NCI-H2196 (cell line): ENCODE measurements around the gene RPS19BP1.
"Not testable (repeated sequence)": the region's sequence is repeated elsewhere in the genome, so short reads cannot be mapped to it uniquely, and the experiment has no call there.

ENCODE experiments used
- DNase-seq: peaks from one replicate; lab custom pipeline; 2025; ENCODE audit not compliant: unreplicated experiment; lab: John Stamatoyannopoulos, UW

RPS19BP1 gene

DNA sequence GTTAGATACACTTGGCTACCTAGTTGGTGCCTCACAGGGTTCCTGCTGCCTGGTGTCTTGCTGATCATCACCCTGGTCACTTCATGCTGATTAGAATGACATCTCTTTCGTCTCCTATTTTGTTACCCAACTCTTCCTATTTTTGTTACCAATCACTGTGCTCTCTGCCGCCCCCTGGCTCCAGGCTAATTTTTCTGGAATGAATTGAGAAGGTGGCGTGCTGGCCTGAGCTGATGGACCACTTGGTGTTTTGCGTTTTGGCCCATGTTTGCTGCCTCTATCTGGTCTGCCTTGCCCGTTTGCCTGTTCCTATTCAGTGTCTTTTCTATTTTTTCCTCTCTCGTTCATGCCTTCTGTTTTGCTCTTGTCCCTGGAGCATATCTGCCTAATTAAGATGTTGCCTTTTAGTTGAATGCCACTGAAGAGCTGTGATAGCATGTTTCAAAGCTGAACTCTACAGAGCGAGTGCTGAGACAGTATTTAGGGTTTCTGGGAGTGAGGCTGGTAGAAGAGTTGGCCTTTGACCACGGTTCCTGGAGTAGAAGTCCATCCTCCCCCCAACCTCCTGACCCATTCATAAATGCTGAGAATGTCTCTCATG lies 18.1 kb downstream of the RPS19BP1 start:
- peak; percentile 27 for DNase-seq

- DNase-seq: no peak
Measured at GRCh38 chr22:39513791-39514190, 18.8 kb downstream of the RPS19BP1 start.

DNA sequence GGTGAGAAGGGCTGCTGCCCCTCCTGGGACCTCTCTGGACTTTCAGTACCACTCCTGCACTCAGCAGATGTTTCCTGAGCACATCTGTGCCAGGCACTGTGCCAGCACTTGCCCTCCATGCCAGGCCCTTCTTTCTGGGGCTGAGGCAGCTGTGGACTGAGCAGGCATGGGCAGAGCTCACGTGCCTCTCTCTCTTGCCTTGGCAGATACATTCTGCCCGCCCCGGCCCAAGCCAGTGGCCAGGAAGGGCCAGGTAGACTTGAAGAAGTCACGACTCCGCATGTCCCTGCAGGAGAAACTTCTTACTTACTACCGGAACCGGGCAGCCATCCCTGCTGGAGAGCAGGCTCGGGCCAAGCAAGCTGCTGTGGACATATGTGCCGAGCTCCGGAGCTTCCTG lies 20.5 kb downstream of the RPS19BP1 start:
- no peak for DNase-seq

- DNase-seq: no peak
Measured at GRCh38 chr22:39511226-39511625, 21.3 kb downstream of the RPS19BP1 start.

DNA sequence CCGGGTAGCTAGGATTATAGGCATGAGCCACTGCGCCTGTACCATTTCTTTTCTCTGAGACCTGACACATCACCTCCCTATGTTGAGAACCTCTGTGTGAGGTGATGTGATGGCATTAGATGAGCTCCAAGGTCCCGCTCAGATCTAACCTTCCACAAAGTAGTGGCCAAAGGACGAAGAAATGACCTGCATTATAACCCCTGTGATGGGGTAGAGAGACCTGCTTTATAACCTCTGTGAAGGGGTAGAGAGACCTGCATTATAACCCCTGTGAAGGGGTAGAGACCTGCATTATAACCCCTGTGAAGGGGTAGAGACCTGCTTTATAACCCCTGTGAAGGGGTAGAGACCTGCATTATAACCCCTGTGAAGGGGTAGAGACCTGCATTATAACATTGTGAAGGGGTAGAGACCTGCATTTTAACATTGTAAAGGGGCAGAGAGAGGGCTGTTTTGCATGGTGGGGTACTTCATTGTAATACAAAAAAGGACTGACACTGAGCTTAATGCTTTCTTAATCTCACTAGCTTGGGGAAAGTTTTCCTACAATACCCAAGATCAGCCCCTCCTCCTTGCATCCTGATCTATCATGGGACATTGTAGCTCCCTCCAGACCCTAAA lies 21.9 kb downstream of the RPS19BP1 start:
- no peak for DNase-seq

DNA sequence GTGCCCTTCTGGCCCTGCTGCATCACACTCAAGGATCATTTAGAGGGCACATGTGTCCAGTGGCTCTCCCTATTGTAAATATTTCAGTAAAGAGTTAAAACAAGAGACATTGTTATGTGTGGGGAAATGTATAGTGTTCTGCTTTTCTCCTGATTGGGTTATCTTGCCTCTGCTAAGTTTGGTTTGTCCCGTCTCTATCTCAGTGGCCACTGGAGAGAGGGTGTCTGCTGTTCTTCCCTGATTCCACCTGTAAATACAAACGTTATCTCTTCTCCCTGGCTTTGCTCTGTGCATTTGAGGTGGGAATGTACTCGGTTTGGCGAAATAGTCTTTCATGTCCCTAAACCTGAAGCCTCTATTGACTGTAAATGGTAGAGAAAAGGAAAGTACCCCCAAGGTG lies 24.2 kb downstream of the RPS19BP1 start:
- no peak for DNase-seq

DNA sequence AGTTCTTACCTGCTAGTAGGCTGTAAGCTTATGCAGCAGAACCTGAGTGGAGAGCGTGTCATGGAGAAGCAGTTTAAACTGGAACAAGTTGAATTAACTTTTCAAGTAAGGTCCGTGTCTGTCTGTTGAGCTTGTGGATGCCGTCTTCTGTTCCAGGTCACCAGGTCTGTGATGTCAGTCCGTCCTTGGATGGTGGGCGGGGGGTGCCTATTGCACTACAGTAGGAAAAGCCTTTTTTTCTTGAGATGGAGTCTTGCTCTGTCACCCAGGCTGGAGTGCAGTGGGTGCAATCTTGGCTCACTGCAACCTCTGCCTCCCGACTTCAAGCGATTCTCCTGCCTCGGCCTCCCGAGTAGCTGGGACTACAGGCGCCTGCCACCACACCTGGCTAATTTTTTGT lies 25.5 kb downstream of the RPS19BP1 start:
- DNase-seq: not testable (repeated sequence)

GRCh38 chr22:39504071-39504470 lies 28.5 kb downstream of the RPS19BP1 start:
- DNase-seq: no peak

DNA sequence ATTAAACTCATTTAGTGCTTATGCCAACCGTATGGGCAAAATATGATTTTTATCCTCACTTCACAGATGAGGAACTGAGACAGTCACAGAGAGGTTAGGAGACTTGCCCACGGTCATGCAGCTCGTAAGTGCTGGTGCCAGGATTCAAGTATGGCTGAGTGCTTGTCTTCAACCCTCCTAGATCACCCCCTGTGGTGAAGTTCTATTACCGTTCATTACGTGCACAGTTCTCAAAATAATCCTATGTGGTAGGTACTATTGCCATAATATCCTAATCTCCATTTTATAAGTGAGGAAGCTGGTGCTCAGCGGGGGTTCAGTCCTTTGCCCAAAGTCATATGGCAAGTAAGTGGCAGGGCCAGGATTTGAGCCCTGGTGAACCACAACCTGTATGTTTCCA lies 28.9 kb downstream of the RPS19BP1 start:
- no peak for DNase-seq

DNA sequence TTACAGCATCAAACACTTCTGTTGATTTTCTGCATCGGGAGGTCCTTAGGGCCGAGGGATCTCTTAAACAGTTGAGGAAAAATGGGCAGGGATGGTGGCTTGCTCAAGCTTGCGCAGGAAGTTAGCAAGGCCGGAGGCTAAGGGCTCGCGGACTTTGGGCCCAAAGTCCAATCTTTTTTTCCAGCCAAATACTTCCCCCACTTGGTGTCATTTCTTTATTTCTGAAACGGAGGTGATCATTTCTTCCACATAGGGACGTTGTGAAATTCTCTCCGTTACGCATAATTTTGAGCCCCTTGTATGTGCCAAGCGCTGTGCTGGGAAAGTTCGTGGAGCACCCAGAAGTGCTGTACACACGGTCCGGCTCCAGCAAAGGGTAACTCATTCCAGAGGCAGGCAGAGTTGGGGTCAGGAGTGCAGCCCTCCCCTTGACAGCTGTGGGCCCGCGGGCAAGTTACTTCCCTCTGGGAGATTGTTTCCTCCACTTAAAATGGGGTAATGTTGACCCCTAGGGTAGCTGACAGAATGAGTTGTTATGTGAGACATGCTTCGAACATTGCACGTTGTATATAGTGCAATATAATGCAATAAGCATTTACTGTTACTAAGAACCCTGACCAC lies 29.6 kb downstream of the RPS19BP1 start:
- DNase-seq: no peak

DNA sequence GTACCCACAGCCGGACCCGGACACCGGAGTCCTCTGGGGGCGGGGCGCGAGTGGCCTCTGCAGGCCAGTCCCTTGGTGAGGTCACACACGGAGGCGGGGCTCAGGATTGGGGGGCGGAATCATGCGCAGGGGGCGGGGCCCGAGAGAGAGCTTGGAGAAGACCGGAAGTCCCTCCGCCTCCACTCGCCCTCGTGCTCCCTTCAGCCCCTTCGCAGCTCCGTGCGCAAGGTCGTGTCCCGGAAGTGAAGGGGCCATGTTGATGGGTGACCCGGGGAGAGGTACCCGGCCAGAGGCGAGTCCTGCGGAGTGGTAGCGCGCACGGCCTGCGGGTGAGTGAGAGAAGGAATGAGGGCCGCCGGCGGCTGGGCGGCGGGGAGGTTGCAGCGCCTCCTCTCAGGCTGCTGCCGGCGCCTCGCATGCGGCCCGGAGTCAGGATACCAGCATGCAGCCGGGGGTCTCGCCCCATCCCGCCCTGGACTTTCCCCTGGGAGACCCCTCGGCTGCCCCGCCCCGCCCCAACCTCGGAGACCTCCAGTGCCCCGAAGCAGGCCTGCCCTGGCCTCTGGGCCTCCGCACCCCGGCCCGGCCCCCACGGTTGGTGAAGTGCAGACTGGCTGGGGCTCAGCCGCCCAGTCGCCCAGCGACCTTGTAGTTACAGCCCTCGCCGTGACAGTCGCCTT lies 30.3 kb downstream of the RPS19BP1 start, which contains the start of gene MIEF1:
Gene MIEF1, plus strand, starts transcription at position 182 of the 680 bp plus-strand sequence. CDS start 9,005 bp downstream, outside the sequence.
- peak; percentile 87 for DNase-seq

DNA sequence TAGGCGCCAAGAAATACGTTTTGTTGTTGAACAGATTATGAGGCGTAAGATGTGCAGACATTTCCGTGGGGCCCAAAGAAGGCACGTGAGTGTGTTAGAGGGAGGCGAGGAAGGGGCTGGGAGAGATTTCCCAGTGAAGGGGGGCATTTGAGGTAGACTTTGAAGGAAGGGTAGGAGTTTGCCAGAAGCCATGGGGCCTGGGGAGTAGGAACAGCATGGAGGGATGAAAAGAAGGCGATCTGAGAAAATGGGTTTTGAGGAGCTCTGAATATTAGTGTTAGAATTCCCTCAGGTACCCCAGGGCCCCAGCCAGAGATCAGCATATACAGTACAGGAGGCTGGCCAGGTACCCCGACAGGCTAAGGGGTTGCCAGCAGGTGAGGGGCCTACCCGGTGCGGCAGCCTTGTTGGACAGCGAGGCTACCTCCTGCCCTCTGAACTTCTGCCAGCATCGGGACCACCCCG lies 30.9 kb downstream of the RPS19BP1 start:
- DNase-seq: no peak

DNA sequence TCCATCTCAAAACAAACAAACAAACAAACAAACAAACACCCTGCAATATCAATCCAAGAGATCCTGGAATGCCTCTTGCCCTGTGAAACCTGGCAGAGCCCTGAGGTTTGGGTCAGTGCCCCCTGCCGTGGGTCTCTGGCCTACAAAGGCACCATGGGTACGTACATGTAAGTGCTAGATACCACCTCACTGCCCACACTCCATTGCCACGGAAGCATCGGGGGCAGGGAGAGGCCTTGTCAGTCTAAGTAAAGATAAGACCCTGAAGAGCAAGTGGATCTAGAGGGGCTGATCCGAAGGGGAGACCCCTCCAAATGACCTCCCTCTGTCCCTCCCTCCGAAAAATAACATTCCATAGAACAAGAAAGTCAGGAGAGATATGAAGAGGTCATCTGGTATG lies 32.4 kb downstream of the RPS19BP1 start:
- DNase-seq: no peak

- DNase-seq: no peak
Measured at GRCh38 chr22:39498802-39499201, 33.7 kb downstream of the RPS19BP1 start.

DNA sequence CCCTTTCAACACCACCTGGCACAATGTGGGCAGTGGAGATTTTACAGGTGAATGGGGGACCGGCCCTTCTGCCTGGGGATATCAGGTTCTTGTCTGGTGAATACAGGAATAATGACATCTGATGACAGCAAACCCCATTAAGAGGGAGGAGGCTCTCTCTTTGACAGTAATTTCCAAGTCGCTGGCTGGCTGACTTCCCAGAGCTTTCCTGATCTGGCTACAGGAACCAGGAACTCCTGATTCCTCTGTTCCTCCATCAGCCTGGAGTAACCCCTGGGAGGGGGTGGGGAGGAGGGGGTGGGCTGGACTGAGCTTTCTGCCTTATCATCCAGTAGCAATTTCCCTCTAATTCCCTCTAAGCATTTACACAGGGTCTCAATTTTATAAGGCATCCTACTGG lies 34.2 kb downstream of the RPS19BP1 start:
- peak; percentile 67 for DNase-seq

DNA sequence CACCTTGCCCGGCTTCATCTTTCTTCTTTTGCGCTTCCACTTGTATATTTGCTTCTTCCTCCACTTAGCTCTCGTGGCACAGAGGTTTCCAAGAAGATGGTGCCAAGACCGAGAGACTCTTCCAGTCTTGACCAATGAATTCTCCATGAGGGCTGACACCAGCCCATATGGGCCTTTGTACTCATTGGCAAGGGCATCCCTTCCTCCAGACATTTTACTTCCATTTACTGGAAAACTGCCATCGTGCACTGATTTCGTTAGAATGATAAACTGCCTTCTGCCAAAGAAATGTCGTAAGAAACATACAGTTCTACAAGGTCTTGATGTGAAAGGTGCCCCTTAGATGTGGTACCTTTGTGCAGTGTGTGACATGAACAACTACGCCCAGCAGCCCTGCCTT lies 35.1 kb downstream of the RPS19BP1 start:
- no peak for DNase-seq

GRCh38 chr22:39496131-39496838 lies 36.3 kb downstream of the RPS19BP1 start:
- peak; percentile 8 for DNase-seq

- DNase-seq: no peak
Measured at GRCh38 chr22:39494471-39495120, 38.0 kb downstream of the RPS19BP1 start.

GRCh38 chr22:39493759-39494158 lies 38.8 kb downstream of the RPS19BP1 start:
- no peak for DNase-seq

DNA sequence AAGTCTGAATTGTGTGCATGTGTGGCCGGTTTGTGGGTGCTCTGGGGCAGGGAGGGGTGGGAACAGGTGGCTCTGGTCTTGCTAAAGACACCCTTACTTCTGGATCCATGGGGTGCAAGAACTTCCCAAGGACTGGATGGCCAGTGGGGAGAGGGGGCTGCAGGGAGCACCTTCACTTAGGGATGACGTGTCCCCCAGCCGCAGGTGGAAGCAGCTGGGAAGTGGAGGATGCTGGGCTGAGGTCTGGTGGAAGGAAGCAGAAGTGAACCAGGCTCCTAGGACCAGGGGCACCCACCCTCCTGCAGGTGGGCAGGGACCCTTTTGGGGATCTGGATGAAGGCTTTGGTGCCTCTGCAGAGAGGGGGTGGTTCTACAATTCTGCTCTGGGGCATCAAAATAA lies 40.4 kb downstream of the RPS19BP1 start:
- no peak for DNase-seq

DNA sequence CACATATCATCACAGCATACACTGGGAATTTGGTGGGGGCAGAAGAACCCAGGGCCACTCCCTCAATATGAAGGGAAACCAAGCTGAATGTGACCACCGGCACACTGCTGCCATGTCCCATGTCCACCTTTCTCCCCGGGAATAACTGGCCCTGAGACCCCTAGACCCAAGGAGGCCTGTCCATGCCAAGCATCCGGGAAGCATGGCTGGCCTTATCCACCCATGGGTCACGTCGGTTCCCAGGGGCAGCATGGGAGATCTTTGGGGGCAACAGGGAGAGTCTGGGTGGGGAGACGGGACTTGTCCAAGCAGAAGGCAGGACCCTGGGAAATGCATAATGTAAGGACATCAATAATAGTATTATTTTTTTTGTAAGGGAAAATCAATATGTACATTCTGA lies 40.9 kb downstream of the RPS19BP1 start:
- no peak for DNase-seq
